DOHH2 (cell line): ENCODE results near the gene LRCH1.

Source experiments
- H3F3A ChIP-seq: fragments of 200-600 bp; sonication (generic), shearing (Covaris generic); 2 replicates; pipeline ENCODE4 v1.6.0; 2016; ENCODE audit warnings: antibody characterized with exemption, mild to moderate bottlenecking; ENCODE audit not compliant: control insufficient read depth, insufficient read depth
- H3K27ac ChIP-seq: fragments of 200-600 bp; sonication (generic); 2 replicates; pipeline ENCODE4 v1.5.1; 2014; ENCODE audit warnings: low read depth, mild to moderate bottlenecking, low read length, moderate library complexity
- H3K27me3 ChIP-seq: fragments of 200-600 bp; sonication (generic); 2 replicates; pipeline ENCODE4 v1.6.1; 2014; ENCODE audit warnings: mild to moderate bottlenecking, low read length, mixed read lengths; ENCODE audit not compliant: control insufficient read depth
- H3K36me3 ChIP-seq: fragments of 200-600 bp; sonication (generic); 2 replicates; pipeline ENCODE4 v1.6.1; 2014; ENCODE audit warnings: mild to moderate bottlenecking, low read length, moderate library complexity, mixed read lengths; ENCODE audit not compliant: control insufficient read depth
- H3K4me1 ChIP-seq: fragments of 200-600 bp; sonication (generic); 2 replicates; pipeline ENCODE4 v1.6.1; 2014; ENCODE audit warnings: mild to moderate bottlenecking, low read length, mixed read lengths; ENCODE audit not compliant: control insufficient read depth
- H3K4me2 ChIP-seq: fragments of 200-600 bp; sonication (generic); 2 replicates; pipeline ENCODE4 v1.6.0; 2014; ENCODE audit warnings: mild to moderate bottlenecking, low read length, moderate library complexity
- H3K4me3 ChIP-seq: fragments of 200-600 bp; sonication (generic); 2 replicates; pipeline ENCODE4 v1.5.1; 2014; ENCODE audit warnings: mild to moderate bottlenecking, low read length, mixed read lengths
- H3K79me2 ChIP-seq: fragments of 200-600 bp; sonication (generic); 2 replicates; pipeline ENCODE4 v1.6.1; 2014; ENCODE audit warnings: mild to moderate bottlenecking, low read length, mixed read lengths; ENCODE audit not compliant: control insufficient read depth
- H3K9me2 ChIP-seq: fragments of 200-600 bp; sonication (generic); replicated peaks from 2 replicates; pipeline ENCODE4 v1.6.1; 2014; ENCODE audit warnings: mild to moderate bottlenecking, low read length, mixed read lengths; ENCODE audit not compliant: control insufficient read depth
- H3K9me3 ChIP-seq: fragments of 200-600 bp; sonication (generic); 2 replicates; pipeline ENCODE4 v1.6.1; 2014; ENCODE audit warnings: antibody characterized with exemption, low read length, mixed read lengths; ENCODE audit not compliant: control insufficient read depth, insufficient read depth
- H4K20me1 ChIP-seq: fragments of 200-600 bp; sonication (generic); 2 replicates; pipeline ENCODE4 v1.6.0; 2014; ENCODE audit warnings: low read depth, mild to moderate bottlenecking, antibody characterized with exemption, low read length, moderate library complexity; ENCODE audit not compliant: control insufficient read depth, insufficient read depth
- CTCF ChIP-seq: fragments of 200-600 bp; sonication (generic); IDR thresholded peaks from one replicate; pipeline ENCODE4 v1.5.1; 2014; ENCODE audit warnings: antibody characterized with exemption, mild to moderate bottlenecking, low read depth, low read length; ENCODE audit not compliant: poor library complexity, severe bottlenecking
- EZH2phosphoT487 ChIP-seq: fragments of 200-600 bp; sonication (generic); IDR thresholded peaks from 2 replicates; pipeline ENCODE4 v1.6.1; 2017; ENCODE audit warnings: borderline replicate concordance, mild to moderate bottlenecking, antibody characterized with exemption, low read length, moderate library complexity, mixed read lengths

The LRCH1 gene

GRCh38 chr13:46659413-46660065, 106.6 kb downstream of the LRCH1 start:
- Histone ChIP-seq H3K36me3 (no peaks in the 10 kb centered on the region), H4K20me1 (no peaks in the 10 kb centered on the region), H3K4me3 (no peak overlapping the region), H3K4me2 (no peak overlapping the region), H3K27ac (no peak overlapping the region), H3K9me2 (no peaks in the 10 kb centered on the region), H3K79me2 (peaks cover 19% of the 10 kb centered on the region), H3K9me3 (no peaks in the 10 kb centered on the region), H3K27me3 (no peaks in the 10 kb centered on the region), H3F3A (no peaks in the 10 kb centered on the region), H3K4me1 (peaks cover 24% of the 10 kb centered on the region)
- TF ChIP-seq EZH2phosphoT487 (no peak), CTCF (no peak)

DNA sequence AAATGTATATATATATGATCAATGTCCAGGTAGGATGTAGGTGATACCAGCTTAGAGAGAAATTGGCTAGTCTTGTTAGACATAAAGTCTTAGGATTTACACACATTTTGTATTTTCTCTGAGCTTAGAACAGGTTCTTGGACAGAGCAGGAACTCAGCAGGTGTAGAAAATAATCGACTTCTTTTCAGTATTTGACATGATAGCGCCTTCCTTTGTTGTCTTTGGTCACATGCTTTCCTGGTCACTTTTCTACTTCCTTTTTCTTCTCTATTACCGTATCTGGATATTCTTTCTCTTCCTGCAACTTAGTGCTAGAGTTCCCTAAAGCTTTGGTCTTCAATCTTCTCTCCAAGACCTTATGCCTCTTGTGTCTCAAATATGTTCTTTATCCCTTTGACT, 107.4 kb downstream of the LRCH1 start:
- no peaks in the 10 kb centered on the region for H3K27me3 ChIP-seq
- H3F3A ChIP-seq: no peaks in the 10 kb centered on the region
- H3K79me2 ChIP-seq: peaks cover 23% of the 10 kb centered on the region
- peaks cover 23% of the 10 kb centered on the region for H3K4me1 ChIP-seq
- H3K4me3 ChIP-seq: no peak overlapping the region
- no peak overlapping the region for H3K4me2 ChIP-seq
- no peaks in the 10 kb centered on the region for H4K20me1 ChIP-seq
- no peaks in the 10 kb centered on the region for H3K36me3 ChIP-seq
- no peaks in the 10 kb centered on the region for H3K9me2 ChIP-seq
- no peaks in the 10 kb centered on the region for H3K9me3 ChIP-seq
- H3K27ac ChIP-seq: no peak overlapping the region
- no peak for TF ChIP-seq CTCF
- no peak for TF ChIP-seq EZH2phosphoT487

GRCh38 chr13:46660857-46661256, 107.9 kb downstream of the LRCH1 start:
- Histone ChIP-seq H3K4me3 (no peak overlapping the region), H3K79me2 (peaks cover 27% of the 10 kb centered on the region), H3K9me3 (no peaks in the 10 kb centered on the region), H3F3A (no peaks in the 10 kb centered on the region), H3K4me2 (no peak overlapping the region), H3K9me2 (no peaks in the 10 kb centered on the region), H4K20me1 (no peaks in the 10 kb centered on the region), H3K27me3 (no peaks in the 10 kb centered on the region), H3K36me3 (no peaks in the 10 kb centered on the region), H3K27ac (no peak overlapping the region), H3K4me1 (peaks cover 27% of the 10 kb centered on the region)
- TF ChIP-seq CTCF (no peak), EZH2phosphoT487 (no peak)
